ENCODE results near the gene COL11A2.

- no peak for TF ChIP-seq CTCF (IDR thresholded peaks at IDR 0.05)
- no peak for TF ChIP-seq POLR2A (IDR thresholded peaks at IDR 0.05)
These were observed 77.9 kb downstream of the COL11A2 start for GRCh38 chr6:33114406-33114805.
